Activated T-cell treated with anti-CD3 and anti-CD28 coated beads for 4 hours (primary cell): ENCODE measurements around the gene KRTAP10-4.
"Not testable (repeated sequence)": the region's sequence is repeated elsewhere in the genome, so short reads cannot be mapped to it uniquely, and the experiment has no call there.

ENCODE experiments used
- DNase-seq: peaks from one replicate; pipeline ENCODE4 v3.0.0-alpha.2; 2020

Gene KRTAP10-4

DNA sequence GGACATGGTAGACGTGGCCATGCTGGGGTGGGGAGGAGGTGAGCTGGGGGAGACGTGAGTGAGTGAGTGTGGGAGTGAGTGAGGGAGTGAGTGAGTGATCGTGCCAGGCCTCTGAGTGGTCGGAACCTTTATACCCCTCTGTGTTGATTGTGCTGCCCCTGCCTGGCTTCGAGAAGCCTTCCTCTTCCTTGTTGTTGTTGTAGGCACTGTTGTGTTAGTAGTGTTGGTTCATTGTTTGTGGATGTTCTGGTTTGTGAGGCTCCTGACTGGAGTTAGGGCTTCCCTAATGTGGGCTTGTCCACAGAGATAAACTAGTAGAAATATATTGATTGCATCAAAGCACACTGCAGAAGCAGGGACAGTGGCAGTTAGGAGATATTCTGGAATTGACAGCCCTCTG, 14.8 kb upstream of the KRTAP10-4 start, which contains the start of gene KRTAP10-3:
Gene KRTAP10-3, minus strand, starts transcription at position 101 of the 400 bp plus-strand sequence. Its CDS starts 80 bp downstream, at position 21.
- no peak for DNase-seq

- DNase-seq = no peak
Measured at GRCh38 chr21:44564099-44564498, 9.4 kb upstream of the KRTAP10-4 start.

- DNase-seq = no peak
Measured at GRCh38 chr21:44564886-44565598, 8.5 kb upstream of the KRTAP10-4 start.

DNA sequence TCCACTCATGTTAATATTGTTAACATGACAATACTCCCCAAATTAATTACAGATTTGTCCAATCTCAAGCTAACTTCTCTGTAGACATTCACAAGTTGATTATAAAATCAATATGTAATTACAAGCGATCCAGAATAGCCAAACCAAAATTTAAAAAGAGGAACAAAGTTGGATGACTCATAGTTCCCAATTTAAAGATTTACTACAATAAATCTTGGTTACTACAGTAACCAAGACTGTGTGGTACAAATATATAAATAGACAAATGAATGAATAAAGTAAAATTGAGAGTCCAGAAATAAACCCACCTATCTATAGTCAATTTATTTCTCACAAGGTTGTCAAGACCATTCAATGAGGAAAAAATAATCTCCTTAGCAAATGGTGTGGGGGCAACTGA, 7.1 kb upstream of the KRTAP10-4 start:
- no peak for DNase-seq

DNA sequence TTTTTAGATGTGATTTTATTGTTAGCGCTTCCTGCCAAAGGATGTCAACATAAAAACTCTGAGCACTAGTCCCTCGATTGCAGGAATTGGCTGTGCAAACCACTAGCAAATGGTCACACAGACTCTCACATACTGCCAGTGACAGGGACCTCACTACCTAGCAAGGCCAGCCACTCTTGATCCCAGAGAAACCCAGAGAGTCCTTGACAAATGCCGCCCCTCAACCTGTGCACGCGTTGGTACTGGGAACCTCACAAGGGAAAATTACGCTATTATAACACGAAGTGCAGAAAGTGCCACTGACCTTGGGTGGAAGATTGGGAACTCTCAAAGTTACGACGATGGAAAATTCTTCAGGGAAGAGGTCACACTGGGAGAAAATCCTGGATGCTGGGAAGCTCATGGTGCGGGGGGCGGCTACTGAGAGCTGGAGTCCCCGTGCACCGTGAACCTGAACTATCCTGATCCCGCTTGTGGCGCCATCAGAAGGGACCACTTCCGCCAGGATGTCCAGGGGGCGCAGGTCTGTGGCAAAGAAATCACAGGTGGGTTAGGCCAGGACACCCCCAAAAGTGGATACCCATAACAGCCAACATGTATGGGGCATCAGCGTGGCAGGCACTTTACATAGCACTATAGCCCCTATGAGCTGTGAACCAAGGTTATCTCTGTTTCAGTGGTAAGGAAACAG, 5.9 kb upstream of the KRTAP10-4 start:
- no peak for DNase-seq

DNA sequence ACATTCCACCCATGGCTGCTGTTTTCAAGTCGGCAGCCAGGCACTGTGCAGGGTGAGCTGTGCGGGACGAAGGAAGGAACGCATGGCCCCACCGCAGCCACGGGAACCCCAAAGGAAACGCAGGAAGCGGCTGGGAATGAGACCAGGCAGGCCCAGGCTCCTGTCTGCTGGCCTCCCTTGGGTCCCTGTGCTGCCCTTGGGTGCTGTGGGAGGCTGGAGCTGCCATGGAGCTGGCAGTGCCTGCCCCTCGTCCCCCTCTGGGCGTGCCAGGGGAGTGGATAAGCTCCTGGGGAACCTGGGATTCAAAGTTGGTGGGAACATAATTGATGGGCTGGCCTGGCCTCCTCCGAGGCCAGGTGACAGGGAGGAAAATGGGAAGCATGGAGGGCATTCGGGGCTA, 5.3 kb upstream of the KRTAP10-4 start:
- no peak for DNase-seq

DNA sequence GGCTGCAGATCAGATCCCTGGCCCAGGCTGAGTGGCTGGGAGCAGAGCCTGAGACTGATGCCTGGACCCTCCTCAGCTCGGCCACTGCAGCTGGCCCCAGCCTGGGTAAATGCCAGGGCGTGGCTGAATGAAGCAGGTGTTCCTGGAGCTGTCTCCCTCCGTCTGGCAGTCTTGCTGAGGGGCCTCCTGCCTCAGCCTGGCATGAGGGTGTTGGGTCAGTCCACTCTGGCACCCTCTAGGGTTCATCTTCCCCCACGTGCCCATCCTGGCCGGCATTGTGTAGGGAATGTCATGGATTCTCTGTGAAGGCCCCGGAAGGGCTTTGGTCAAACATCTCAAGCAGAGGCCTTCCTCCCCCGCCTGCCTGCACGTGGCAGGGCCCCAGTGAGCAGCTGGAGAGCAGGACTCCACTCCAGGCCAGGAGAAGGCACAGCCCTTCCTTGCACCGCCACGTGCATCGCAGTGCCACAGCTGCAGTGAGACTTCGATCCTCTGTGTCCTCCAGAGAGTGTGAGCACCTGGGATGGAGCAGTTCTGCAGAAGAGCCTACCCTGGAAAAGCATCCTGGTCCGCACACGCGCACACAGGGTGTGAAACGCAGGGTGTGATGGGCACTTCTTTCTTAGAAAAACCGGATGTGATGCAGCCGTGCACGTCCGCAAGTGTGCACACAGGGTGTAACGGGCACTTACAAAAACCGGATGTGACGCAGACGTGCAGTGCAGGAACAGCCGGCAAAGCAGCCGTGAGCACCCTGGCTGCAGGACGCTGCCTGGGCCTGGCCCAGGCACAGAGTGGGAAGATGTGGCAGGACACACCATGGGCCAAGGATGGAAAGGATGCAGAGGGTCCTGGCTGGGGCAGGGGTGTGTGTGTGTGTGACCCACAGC, 4.6 kb upstream of the KRTAP10-4 start:
- DNase-seq = no peak

DNA sequence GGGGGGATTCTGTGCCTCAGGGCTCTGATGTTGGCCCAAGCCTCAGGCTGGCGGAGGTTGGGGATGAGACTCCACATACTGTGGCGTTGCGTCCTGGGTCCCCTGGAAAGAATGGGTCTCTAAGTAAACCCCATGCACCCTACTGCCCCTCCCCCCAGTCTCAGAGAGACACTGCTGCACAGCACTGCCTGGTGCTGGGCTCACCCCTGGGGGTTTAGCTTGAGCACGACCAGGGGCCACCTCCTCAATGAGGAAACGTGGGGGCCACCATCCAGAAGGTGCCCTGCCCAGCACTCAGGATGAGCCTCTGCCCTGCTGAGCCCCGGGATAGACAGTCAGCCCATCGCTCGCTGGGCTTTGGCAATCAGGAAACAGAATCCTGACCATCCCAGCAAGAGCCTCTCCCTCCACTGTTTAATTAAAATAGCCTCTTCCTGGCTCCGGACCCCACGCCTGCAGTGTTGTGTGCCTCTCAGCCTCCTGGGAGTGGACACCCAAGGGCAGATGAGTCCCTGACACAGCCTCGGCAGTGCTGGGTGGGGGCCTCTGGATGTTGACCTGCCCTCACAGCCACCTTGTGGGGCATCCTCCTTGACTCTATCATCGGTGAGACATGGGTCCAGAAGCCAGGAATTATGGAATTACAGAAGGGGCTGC, 3.5 kb upstream of the KRTAP10-4 start:
- no peak for DNase-seq

- DNase-seq = no peak
Measured at GRCh38 chr21:44571296-44571695, 2.2 kb upstream of the KRTAP10-4 start.

- DNase-seq = no peak
Measured at GRCh38 chr21:44571844-44572782, 1.4 kb upstream of the KRTAP10-4 start.

DNA sequence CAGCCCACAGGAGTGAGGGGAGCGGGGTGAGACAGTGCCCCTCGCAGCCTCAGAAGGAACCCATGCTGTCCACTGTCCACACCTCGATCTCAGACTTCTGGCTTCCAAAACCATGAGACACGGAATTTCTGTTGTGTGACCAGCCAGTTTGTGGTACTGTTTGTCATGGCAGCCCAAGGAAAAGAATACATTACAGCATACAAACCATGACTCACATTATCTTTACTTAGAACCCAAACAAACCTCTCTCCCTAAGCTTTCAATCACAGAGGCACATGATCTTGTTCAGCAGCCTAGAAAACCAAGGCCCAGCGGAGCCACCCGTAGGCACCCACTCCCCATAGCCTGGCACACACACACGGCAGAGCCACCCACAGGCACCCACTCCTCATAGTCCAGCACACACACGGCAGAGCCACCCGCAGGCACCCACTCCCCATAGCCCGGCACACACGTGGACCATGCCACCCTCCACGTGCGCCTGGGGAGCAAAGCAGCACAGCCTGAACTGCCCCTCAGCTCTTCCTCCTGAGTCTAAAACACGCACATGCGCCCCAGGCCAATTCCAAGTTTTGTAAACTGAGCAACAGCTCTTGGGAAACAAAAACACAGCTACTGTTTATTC, 458 bp upstream of the KRTAP10-4 start:
- no peak for DNase-seq

GRCh38 chr21:44574457-44575306, 1.2 kb downstream of the KRTAP10-4 start:
- DNase-seq = no peak

DNA sequence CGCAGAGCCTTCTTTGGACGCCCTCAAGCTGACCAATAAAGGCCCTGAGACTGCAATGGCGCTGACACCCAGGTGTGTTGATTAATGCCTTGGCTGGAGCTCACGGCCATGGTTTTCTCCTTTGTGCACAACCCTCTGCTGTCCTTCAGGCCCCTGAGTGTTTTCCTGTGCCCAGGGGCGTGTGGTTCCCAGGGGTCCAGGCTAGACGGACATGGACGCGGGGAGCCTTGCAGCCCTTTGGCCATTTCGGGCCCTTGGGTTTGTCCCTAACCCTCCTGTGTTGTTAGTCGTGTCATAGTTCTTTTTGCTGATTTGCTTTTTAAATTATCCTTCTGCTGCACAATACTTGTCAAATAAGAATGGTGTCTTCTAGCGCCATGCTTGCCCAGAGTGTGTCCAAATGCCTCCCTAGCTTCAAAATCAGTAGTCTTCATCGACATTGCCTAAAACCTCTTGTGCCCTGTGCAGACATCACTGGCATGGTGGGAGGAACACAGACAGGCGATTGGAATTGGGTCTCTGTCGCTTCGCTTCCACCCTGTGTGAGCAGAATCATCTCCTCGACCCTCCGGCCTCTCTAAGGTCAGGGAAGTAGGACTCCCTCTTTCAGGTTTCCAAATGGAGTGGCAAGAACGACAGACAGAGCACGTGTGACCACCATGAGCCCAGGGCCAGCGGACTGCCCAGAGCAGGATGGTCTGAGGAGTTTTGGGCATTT, 1.9 kb downstream of the KRTAP10-4 start:
- no peak for DNase-seq

DNA sequence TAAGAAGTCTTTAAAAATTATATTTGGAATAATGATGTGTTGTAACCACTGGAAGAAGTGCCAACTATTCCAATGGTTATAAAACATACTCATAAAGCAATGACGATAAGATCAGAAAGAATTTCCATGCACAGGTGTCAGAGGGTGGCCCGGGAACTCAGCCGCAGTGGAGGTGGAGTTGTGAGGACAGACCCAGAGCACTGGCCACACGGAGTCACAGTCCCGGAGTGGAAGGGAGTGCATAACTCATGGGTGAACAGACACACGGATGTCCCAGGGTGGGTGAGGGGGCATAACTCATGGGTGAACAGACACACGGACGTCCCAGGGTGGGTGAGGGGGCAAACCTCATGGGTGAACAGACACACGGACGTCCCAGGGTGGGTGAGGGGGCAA, 2.5 kb downstream of the KRTAP10-4 start:
- DNase-seq = no peak

GRCh38 chr21:44578371-44579055, 5.0 kb downstream of the KRTAP10-4 start:
- no peak for DNase-seq

GRCh38 chr21:44579056-44579832, 5.7 kb downstream of the KRTAP10-4 start:
- no peak for DNase-seq

DNA sequence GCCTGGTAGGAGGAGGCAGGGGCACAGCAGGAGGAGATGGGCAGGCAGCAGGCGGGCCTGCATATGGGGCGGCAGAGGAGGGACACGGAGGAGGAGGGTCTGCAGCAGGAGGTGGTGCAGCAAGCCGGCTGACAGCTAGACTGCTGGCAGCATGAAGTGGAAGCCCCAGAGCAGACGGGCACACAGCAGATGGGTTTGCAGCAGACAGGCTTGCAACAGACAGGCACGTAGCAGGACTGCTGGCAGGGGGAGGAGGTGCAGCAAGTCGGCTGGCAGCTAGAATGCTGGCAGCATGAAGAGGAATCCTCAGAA, 6.3 kb downstream of the KRTAP10-4 start:
- DNase-seq = no peak

DNA sequence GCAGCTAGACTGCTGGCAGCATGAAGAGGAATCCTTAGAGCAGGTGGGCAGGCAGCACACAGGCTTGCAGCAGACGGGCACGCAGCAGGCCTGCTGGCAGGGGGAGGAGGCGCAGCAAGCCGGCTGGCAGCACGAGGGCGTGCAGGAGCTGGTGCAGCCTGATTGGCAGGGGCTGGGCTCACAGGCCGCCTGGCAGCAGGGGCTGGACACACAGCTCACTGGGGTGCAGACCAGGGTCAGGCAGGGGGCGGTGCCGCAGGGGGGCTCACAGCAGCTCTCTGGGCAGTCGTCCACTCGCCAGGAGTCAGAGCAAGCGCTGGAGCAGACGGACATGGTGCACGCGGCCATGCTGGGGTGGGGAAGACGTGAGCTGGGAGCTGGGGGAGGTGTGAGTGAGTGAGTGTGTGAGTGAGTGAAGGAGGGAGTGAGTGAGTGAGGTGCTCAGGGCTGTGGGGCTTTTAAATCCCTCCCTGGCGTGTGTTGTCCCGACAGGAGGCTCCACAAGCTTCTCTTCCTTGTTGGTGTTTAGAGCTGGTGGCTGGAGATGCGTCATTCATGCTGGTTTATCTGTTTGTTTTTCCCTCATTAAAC, 6.8 kb downstream of the KRTAP10-4 start, which contains the start of gene KRTAP10-5:
Gene KRTAP10-5, minus strand, starts transcription at position 374 of the 591 bp plus-strand sequence. Its CDS starts 26 bp downstream, at position 348.
- DNase-seq = not testable (repeated sequence)
